ELR (cell line): ENCODE data around the gene TTLL5.
"Not testable (repeated sequence)": the region's sequence is repeated elsewhere in the genome, so short reads cannot be mapped to it uniquely, and the experiment has no call there.

ENCODE experiments used
- DNase-seq: peaks from one replicate; pipeline ENCODE4 v3.0.0-alpha.2; 2015; ENCODE audit warnings: low read depth

TTLL5 gene

GRCh38 chr14:75831952-75832351, 170.9 kb downstream of the TTLL5 start:
- DNase-seq = peak; percentile 45

- DNase-seq = peak; percentile 15
Measured at GRCh38 chr14:75832621-75833297, 171.7 kb downstream of the TTLL5 start.

GRCh38 chr14:75833326-75834020, 172.4 kb downstream of the TTLL5 start:
- DNase-seq = no peak

- DNase-seq = no peak
Measured at GRCh38 chr14:75835156-75835725, 174.2 kb downstream of the TTLL5 start.

GRCh38 chr14:75835737-75836136, 174.7 kb downstream of the TTLL5 start:
- no peak for DNase-seq

GRCh38 chr14:75837151-75837787, 176.2 kb downstream of the TTLL5 start:
- peak; percentile 32 for DNase-seq

GRCh38 chr14:75840911-75841310, 179.9 kb downstream of the TTLL5 start:
- no peak for DNase-seq

- DNase-seq = no peak
Measured at GRCh38 chr14:75842551-75842950, 181.5 kb downstream of the TTLL5 start.

GRCh38 chr14:75844486-75844885, 183.4 kb downstream of the TTLL5 start:
- no peak for DNase-seq

GRCh38 chr14:75845136-75845804, 184.2 kb downstream of the TTLL5 start:
- DNase-seq = peak; percentile 23

- DNase-seq = not testable (repeated sequence)
Measured at GRCh38 chr14:75846694-75847093, 185.6 kb downstream of the TTLL5 start.

GRCh38 chr14:75847584-75847983, 186.5 kb downstream of the TTLL5 start:
- DNase-seq = no peak

GRCh38 chr14:75848167-75848913, 187.3 kb downstream of the TTLL5 start:
- DNase-seq = no peak

- DNase-seq = no peak
Measured at GRCh38 chr14:75849300-75849895, 188.4 kb downstream of the TTLL5 start.

- no peak for DNase-seq
Measured at GRCh38 chr14:75851574-75851866, 190.5 kb downstream of the TTLL5 start.

GRCh38 chr14:75854111-75854799, 193.2 kb downstream of the TTLL5 start:
- no peak for DNase-seq

GRCh38 chr14:75857199-75857598, 196.2 kb downstream of the TTLL5 start:
- no peak for DNase-seq

GRCh38 chr14:75858362-75858761, 197.3 kb downstream of the TTLL5 start:
- no peak for DNase-seq

GRCh38 chr14:75859746-75860145, 198.7 kb downstream of the TTLL5 start:
- no peak for DNase-seq

GRCh38 chr14:75860561-75861160, 199.6 kb downstream of the TTLL5 start:
- DNase-seq = no peak
